SHP77 treated with DMSO at 0.1 percent for 48 hours (cell line): ENCODE measurements around the gene BPIFB3.
"Not testable (repeated sequence)": the region's sequence is repeated elsewhere in the genome, so short reads cannot be mapped to it uniquely, and the experiment has no call there.

Source experiments
- DNase-seq: peaks from one replicate; lab custom pipeline; 2025; lab: John Stamatoyannopoulos, UW

The BPIFB3 gene

GRCh38 chr20:33092361-33092760 is 38.7 kb downstream of the BPIFB3 start:
- no peak for DNase-seq

DNA sequence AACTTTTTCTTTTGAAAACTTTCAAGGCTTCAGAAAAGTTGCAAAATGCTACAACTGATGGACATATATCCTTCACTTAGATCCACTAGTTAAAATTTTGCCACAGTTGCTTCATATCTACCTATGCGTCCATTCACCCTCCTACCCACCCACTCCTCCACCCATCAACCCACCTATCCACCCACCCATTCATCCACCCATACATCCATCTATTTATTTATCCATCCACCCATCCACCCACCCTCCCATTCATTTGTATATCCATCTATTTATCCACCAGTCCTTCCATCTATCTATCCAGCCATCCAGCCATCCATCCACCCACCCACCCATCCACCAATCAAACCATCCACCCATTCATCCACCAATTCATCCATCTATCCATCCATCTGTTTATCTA is 39.4 kb downstream of the BPIFB3 start:
- DNase-seq = no peak

DNA sequence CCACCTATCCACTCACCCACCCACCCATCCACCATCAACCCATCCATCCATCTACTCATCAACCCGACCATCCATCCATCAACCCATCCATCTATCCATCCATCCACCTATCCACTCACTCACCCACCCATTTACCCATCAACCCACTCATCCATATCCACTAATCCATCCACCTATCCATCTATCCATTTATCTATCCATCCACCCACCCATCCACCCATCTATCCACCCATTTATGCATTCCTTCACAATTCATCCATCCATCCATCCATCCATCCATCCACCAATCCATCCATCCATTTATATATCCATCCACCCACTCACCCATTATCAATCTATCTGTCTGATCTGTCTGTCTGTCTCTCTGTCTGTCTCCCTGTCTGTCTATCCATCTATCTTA is 39.9 kb downstream of the BPIFB3 start:
- DNase-seq = no peak

GRCh38 chr20:33095249-33095648 is 41.5 kb downstream of the BPIFB3 start:
- no peak for DNase-seq

DNA sequence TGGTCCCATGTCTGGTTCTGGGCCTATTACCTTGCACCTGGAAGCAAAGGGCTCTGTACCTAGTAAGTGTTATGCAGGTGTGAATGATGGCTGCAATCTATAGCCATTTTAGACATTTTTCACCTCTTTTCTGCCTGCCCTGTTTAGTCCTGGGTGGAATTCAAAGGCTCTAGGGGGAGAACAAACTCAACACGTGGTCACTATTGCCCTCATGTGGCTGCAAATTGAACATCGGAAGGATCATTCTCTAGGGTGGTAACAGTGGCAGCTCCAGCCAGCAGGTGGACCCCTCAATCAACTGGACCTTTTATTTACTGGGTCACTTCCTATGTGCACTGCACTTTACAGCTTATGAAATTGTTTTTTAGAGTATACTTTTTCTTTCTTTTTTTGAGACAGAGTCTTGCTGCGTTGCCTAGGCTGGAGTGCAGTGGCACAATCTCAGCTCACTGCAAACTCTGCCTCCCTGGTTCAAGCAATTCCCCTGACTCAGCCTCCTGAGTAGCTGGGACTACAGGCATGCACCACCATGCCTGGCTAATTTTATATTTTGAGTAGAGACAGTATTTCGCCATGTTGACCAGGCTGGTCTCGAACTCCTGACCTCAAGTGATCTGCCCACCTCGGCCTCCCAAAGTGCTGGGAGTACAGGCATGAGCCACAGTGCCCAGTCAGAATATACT is 42.3 kb downstream of the BPIFB3 start:
- peak; percentile 39 for DNase-seq

DNA sequence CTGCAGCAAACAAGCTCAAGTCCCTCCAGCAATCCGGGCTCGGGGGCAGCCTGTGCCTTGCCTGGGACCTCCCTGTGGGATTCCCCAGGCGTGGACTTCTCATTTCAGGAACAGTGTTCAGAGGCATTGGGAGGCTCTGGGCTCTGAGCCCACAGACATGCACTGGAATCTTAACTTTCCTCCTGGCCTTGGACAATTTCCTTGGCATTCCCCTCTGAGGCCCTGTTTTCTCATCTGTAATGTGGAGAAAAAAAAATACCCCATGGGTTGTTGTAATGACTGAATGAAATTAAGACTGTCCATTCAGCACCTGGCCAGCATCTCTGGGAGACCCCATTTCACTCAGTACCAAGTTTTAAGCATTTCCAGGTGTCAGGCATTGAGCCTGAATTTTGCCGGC is 43.3 kb downstream of the BPIFB3 start:
- no peak for DNase-seq

DNA sequence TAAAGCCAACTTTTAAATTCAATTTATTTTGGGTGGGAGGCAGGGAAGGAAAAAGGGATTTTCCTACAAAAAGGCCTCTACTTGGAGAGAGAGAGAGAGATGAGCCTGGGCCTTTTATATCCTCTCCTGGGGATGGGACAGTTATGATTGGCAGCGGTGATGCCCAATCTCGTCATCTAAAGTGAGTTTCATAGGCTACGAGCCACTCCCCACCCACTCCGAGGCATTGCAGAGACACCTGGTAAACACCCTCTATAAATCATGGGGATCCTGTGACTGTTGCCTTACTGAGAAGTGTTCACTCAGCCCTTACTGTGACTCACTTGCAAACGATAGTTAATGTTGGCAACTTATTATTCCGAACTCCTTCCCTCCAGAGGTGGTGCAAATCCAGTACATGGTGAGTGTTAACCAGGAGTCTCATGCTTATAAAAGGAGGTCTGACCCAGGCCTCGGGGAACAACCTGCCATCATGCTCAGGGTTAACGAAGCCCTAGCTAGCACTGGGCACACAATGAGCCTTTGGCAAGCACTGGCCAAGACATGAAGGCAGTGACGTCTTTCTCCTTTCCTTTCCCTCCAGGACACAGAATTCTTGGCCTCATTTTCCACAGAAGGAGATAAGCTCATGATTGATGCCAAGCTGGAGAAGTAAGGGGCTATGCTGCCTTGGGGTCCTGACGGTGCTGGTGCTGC is 46.3 kb downstream of the BPIFB3 start:
- DNase-seq = no peak

- DNase-seq = no peak
These were observed 49.9 kb downstream of the BPIFB3 start for GRCh38 chr20:33103556-33103955.

GRCh38 chr20:33104336-33104735 is 50.6 kb downstream of the BPIFB3 start:
- no peak for DNase-seq

- DNase-seq = no peak
These were observed 51.7 kb downstream of the BPIFB3 start for GRCh38 chr20:33105316-33105924.

GRCh38 chr20:33106058-33106620 is 52.4 kb downstream of the BPIFB3 start:
- DNase-seq = not testable (repeated sequence)

DNA sequence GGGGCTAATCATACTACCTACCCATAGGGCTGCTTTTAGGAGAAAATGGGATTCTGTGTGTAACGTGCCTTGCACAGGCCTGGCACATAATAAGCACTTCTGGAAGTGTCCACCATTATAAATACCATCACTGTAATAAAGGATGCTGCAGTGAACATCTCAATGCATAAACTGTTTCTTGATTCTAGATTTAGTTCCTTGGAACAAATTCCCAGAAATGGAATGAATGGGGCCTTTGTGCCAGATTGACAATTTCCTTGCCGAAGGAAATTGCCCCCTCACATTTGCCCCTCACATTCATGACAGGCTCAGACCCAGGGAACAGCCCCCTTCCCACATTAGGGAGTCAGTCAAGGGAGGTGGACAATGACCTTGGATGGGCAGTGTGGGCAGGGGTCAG is 55.0 kb downstream of the BPIFB3 start:
- DNase-seq = no peak

DNA sequence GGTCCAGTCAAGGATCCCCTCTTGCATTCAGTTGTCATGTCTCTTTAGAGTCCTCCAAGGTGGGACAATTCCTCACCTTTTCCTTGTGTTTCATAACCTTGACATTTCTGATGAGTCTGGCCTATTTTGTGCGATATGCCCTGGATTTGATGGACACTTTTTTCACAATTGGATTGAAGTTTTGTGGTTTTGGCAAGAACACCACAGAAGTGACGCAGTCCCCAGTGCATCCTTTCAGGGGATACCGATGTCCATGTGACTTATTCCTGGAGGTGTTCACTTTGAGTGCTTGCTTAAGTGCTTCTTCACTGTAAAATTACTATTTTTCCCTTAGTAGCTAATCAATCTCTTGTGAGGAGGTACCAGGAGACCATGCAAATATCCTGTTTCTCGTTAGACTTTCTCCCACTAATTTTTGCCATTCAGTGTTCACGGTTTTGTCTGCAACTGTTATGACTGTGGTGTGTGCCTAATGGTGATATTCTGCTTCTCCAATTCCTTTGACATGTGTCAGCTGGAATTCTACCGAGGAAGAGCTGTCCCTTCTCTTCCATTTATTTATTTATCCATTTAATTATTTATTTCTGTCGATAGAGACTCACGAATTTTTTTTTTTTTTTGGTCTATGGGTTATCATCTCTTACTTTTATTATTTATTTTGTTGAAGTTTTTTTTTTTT is 56.6 kb downstream of the BPIFB3 start:
- no peak for DNase-seq

- no peak for DNase-seq
These were observed 57.6 kb downstream of the BPIFB3 start for GRCh38 chr20:33111306-33111705.

DNA sequence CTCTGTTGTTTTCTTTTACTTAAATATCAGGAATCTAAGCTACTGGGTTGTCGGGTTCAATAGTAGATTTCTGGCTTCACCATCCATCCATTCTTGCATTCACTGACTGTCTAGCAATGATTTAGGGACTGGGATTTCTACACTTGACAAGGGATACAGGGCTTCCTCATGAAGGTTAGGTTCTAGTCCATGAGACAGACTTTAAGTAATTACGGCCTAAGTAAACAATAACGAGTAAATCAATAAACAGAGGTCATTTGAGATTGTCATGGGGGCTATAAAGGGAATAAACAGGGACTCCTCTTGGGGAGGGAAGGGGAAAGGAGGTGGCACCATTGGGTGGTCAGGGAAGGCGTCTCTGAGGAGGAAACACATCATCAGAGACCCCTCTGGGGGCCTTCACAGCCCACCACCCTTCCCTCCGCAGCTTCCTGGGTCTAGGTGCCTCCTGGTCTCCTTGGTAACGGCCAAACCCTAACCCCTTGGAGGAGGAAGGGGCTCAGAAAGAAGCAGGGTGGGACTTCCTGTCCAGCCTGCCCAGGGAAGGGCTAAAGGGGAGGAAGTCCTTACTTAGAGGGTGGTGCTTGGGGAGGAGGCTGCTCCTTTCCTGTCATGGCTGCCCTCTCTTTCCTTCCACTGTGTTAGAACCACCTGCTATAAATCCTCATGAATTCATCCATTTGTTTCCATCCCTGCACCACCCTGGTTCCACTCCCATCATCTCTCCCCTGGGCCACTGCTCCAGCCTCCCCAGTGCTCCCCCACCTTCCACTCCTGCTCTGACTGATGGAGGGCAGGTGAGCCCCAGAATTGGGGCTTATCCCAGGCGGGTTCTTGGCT is 59.1 kb downstream of the BPIFB3 start:
- DNase-seq = no peak

DNA sequence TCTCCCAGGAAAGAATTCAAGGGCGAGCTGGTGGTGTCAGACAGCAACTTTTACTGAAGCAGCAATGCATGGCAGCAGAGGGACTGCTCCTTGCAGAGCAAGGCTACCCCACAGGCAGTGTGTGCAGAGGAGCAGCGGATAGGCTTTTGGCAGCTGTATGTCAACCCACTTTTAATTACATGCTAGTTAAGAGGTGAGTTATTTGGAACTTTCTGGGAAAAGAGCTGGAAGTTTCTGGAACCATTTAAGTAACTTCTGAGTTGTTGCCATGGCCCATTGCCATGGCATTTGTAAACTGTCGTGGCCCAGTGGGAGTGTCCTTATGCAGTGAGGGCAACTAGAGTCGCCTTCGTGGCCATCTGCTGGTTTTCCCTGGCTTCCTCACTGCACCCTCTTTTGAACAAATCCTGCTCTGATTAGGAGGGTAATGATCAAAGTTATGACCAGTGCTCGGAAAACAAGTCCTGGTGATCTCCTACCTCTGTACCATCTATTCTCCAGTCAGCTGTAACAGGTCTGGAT is 59.7 kb downstream of the BPIFB3 start:
- no peak for DNase-seq

- DNase-seq = not testable (repeated sequence)
These were observed 61.8 kb downstream of the BPIFB3 start for GRCh38 chr20:33115501-33115900.

GRCh38 chr20:33119725-33120720 is 66.3 kb downstream of the BPIFB3 start:
- DNase-seq = no peak

DNA sequence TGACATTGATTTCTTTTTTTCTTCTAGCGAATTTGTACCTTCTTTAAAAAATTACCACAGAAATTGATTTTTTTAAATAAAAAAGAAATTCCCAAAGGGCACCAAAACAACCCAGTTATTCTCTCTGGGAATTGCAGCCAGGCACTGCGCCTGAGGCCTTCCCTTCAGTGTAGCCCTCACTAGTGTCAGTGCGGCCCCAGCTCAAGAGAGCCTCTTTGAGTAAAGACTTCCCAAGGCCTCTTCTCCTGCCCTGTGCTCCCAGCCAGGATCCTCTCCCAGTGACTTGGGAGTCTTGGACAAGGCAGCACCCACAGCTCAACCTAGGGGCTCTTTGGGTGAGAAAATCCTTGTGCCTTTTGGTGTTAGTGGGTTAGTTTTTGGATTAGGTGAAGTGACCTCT is 67.2 kb downstream of the BPIFB3 start:
- no peak for DNase-seq

DNA sequence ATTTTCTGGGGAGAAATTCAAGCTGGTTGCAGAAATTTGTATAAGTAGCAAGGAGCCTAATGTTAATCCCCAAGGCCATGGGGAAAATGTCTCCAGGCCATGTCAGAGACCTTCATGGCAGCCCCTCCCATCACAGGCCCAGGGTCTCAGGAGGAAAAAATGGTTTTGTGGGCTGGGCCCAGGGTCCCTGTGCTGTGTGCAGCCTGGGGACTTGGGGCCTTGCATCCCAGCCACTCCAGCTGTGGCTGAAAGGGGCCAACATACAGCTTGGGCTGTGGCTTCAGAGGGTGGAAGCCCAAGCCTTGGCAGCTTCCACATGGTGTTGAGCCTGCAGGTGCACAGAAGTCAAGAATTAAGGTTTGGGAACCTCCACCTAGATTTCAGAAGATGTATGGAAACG is 68.6 kb downstream of the BPIFB3 start:
- not testable (repeated sequence) for DNase-seq
